OCI-LY1 (cell line): ENCODE data around the gene FBXO15.

ENCODE experiments used
- H2AFZ ChIP-seq: fragments of 200-600 bp; sonication (generic), shearing (Covaris generic); 2 replicates; pipeline ENCODE4 v1.6.0; 2014; ENCODE audit warnings: antibody characterized with exemption, mild to moderate bottlenecking, low read length
- H3F3A ChIP-seq: fragments of 200-600 bp; sonication (generic), shearing (Covaris generic); 2 replicates; pipeline ENCODE4 v1.6.0; 2014; ENCODE audit warnings: mild to moderate bottlenecking, antibody characterized with exemption, low read length, moderate library complexity; ENCODE audit not compliant: insufficient read depth
- H3K27ac ChIP-seq: fragments of 200-600 bp; sonication (generic); 2 replicates; pipeline ENCODE4 v1.5.1; 2014; ENCODE audit warnings: low read length, mixed run types, mild to moderate bottlenecking, low read depth; ENCODE audit not compliant: poor library complexity, severe bottlenecking
- H3K27me3 ChIP-seq: fragments of 200-600 bp; sonication (generic); 2 replicates; pipeline ENCODE4 v1.6.0; 2014; ENCODE audit warnings: antibody characterized with exemption, mild to moderate bottlenecking, low read length, moderate library complexity; ENCODE audit not compliant: insufficient read depth
- H3K36me3 ChIP-seq: fragments of 200-600 bp; sonication (generic); 2 replicates; pipeline ENCODE4 v1.6.1; 2014; ENCODE audit warnings: mild to moderate bottlenecking, antibody characterized with exemption, low read length, moderate library complexity, mixed read lengths; ENCODE audit not compliant: insufficient read depth
- H3K4me1 ChIP-seq: fragments of 200-600 bp; sonication (generic); 2 replicates; pipeline ENCODE4 v1.5.1; 2014; ENCODE audit warnings: mild to moderate bottlenecking, low read length, moderate library complexity; ENCODE audit not compliant: insufficient read depth, severe bottlenecking
- H3K4me2 ChIP-seq: fragments of 200-600 bp; sonication (generic), shearing (Covaris generic); 2 replicates; pipeline ENCODE4 v1.6.1; 2014; ENCODE audit warnings: low read length
- H3K4me3 ChIP-seq: fragments of 200-600 bp; sonication (generic); 2 replicates; pipeline ENCODE4 v1.5.1; 2014; ENCODE audit warnings: low read length, low read depth, mild to moderate bottlenecking, mixed read lengths; ENCODE audit not compliant: poor library complexity, severe bottlenecking
- H3K79me2 ChIP-seq: fragments of 200-600 bp; shearing (Covaris generic); 2 replicates; pipeline ENCODE4 v1.6.1; 2016; ENCODE audit warnings: mixed run types, low read length, mixed read lengths; ENCODE audit not compliant: insufficient read depth
- H3K9ac ChIP-seq: fragments of 200-600 bp; sonication (generic), shearing (Covaris generic); 2 replicates; pipeline ENCODE4 v1.6.1; 2014; ENCODE audit warnings: mild to moderate bottlenecking, low read length, mixed read lengths
- H3K9me2 ChIP-seq: fragments of 200-600 bp; sonication (generic), shearing (Covaris generic); 2 replicates; pipeline ENCODE4 v1.6.1; 2014; ENCODE audit warnings: low read depth, mild to moderate bottlenecking, low read length, mixed read lengths
- H3K9me3 ChIP-seq: fragments of 200-600 bp; shearing (Covaris generic); 2 replicates; pipeline ENCODE4 v1.6.1; 2014; ENCODE audit warnings: low read length, mixed read lengths
- H4K20me1 ChIP-seq: fragments of 200-600 bp; sonication (generic), shearing (Covaris generic); 2 replicates; pipeline ENCODE4 v1.6.0; 2016; ENCODE audit warnings: mild to moderate bottlenecking, low read length; ENCODE audit not compliant: insufficient read depth
- EZH2 ChIP-seq: fragments of 200-600 bp; sonication (generic), shearing (Covaris generic); IDR thresholded peaks from 2 replicates; pipeline ENCODE4 v1.8.0; 2017; ENCODE audit warnings: borderline replicate concordance, mixed run types, mild to moderate bottlenecking, antibody characterized with exemption, low read length, moderate library complexity, mixed read lengths
- TF ChIP-seq, protein P1 (sequence below): fragments of 200-600 bp; sonication (generic), shearing (Covaris generic); IDR thresholded peaks from 2 replicates; pipeline ENCODE4 v1.5.1; 2017; ENCODE audit warnings: mild to moderate bottlenecking, antibody characterized with exemption, low read length, moderate library complexity, mixed read lengths

FBXO15 gene

DNA sequence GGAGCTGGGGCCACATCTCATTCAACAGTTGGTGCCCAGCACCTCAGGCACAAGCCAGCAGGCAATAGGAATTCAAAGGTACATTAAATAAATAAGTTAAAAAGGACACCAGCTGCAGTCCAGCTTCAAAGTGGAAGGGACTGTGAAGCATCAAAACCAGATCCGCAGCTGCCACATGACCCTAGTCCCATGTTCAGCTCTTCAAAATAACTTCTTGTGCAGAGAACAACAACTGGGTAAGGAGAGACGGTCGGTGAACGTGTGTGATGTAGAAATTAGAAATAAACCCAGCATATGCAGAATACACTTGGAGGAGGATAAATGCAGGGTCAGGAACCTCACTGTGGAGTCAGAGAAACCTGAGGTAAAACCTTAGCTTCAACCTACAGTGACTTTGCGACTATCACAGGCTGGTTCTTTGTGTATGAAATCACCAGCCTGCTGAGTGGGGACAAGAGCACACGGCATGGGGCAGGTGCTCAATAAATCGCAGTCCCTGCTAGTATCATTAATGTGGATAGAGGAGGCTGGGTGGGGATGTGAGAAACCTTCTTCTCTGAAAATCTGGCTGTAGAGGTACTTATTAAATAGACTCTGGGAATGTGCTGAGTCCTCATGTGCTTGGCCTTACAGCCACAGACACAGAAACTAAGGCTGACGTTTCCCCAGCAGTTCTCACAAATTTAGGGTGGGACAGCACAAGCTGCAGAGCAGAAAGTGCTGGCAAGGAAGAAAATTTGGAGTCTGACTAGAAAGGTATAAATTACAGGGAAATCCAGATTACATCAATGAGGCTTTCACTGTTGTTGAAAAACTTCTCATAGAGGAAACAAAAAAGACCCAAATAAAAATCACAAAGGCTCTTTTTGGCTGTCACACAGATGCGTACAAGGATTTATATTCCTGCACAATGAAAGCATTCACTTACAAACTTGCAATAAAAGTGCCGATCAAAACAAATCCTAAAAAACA lies 20.7 kb downstream of the FBXO15 start:
- no peaks in the 10 kb centered on the region for H3K9me3 ChIP-seq
- no peak overlapping the region for H3K4me3 ChIP-seq
- H3K9ac ChIP-seq = no peak overlapping the region
- H3K27me3 ChIP-seq = no peaks in the 10 kb centered on the region
- TF ChIP-seq, protein P1, sequence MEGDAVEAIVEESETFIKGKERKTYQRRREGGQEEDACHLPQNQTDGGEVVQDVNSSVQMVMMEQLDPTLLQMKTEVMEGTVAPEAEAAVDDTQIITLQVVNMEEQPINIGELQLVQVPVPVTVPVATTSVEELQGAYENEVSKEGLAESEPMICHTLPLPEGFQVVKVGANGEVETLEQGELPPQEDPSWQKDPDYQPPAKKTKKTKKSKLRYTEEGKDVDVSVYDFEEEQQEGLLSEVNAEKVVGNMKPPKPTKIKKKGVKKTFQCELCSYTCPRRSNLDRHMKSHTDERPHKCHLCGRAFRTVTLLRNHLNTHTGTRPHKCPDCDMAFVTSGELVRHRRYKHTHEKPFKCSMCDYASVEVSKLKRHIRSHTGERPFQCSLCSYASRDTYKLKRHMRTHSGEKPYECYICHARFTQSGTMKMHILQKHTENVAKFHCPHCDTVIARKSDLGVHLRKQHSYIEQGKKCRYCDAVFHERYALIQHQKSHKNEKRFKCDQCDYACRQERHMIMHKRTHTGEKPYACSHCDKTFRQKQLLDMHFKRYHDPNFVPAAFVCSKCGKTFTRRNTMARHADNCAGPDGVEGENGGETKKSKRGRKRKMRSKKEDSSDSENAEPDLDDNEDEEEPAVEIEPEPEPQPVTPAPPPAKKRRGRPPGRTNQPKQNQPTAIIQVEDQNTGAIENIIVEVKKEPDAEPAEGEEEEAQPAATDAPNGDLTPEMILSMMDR = no peak
- no peak for TF ChIP-seq EZH2
- no peak overlapping the region for H3K27ac ChIP-seq
- H3K36me3 ChIP-seq = no peaks in the 10 kb centered on the region
- H3F3A ChIP-seq = no peaks in the 10 kb centered on the region
- H2AFZ ChIP-seq = no peak overlapping the region
- H3K79me2 ChIP-seq = no peaks in the 10 kb centered on the region
- H3K9me2 ChIP-seq = no peaks in the 10 kb centered on the region
- H4K20me1 ChIP-seq = no peaks in the 10 kb centered on the region
- H3K4me2 ChIP-seq = no peak overlapping the region
- H3K4me1 ChIP-seq = no peaks in the 10 kb centered on the region

DNA sequence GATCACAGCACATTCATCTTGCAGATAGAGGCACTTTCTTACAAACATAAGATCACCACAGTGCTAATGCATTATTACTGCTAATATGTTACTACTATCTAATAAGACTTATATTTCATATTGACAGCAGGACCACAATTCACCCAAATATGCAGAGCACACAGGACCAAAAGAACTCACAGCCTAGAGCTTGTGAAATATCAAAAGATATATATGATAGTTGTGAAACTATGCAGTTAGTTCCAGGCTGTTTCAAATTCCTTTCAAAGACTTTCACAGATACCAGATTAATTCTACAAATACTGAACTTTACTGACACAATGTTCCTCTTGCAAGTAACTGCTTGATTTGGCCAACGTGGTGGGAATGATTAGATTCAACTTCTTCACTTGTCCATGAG lies 23.0 kb downstream of the FBXO15 start:
- no peak for TF ChIP-seq EZH2
- TF ChIP-seq, protein P1 = no peak
- no peak overlapping the region for H3K27ac ChIP-seq

DNA sequence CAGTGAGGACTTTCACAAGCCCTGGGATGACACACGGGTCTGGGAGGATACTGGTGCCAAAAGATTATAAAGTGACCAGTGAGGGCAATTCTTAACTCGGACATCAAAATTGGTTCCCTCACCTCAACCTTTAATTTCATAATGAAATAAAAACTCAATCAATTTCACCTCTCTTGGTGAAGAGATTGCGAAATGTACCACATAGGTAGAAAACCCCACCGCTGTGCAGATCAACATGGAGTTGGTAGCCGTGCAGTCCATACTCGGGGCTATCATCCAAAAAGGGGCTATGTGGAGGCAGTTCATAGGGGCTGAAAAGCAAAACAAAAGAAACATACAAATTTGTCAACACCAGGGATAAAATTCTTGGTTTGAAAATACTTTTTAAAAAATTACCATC lies 24.4 kb downstream of the FBXO15 start:
- Histone ChIP-seq H3K9me2 (no peaks in the 10 kb centered on the region), H3K4me3 (no peak overlapping the region), H3K27me3 (no peaks in the 10 kb centered on the region; the same call in 1 of the 2 replicates)

More for the DNA sequence above, 23.0 kb downstream of the FBXO15 start:
- no peak overlapping the region for H3K4me3 ChIP-seq
- no peak overlapping the region for H2AFZ ChIP-seq
- H3F3A ChIP-seq = no peaks in the 10 kb centered on the region
- H3K9me2 ChIP-seq = no peaks in the 10 kb centered on the region
- H3K4me1 ChIP-seq = no peaks in the 10 kb centered on the region
- H4K20me1 ChIP-seq = no peaks in the 10 kb centered on the region
- no peak overlapping the region for H3K9ac ChIP-seq
- no peaks in the 10 kb centered on the region for H3K9me3 ChIP-seq
- H3K4me2 ChIP-seq = no peak overlapping the region
- H3K79me2 ChIP-seq = no peaks in the 10 kb centered on the region
- no peaks in the 10 kb centered on the region for H3K36me3 ChIP-seq
- H3K27me3 ChIP-seq = no peaks in the 10 kb centered on the region; the same call in 1 of the 2 replicates

More for the DNA sequence above, 24.4 kb downstream of the FBXO15 start:
- no peaks in the 10 kb centered on the region for H3K36me3 ChIP-seq
- no peaks in the 10 kb centered on the region for H3F3A ChIP-seq
- H3K4me2 ChIP-seq = no peak overlapping the region
- H2AFZ ChIP-seq = no peak overlapping the region
- H3K79me2 ChIP-seq = no peaks in the 10 kb centered on the region
- no peak overlapping the region for H3K27ac ChIP-seq
- H4K20me1 ChIP-seq = no peaks in the 10 kb centered on the region
- no peaks in the 10 kb centered on the region for H3K9me3 ChIP-seq
- no peaks in the 10 kb centered on the region for H3K4me1 ChIP-seq
- TF ChIP-seq, protein P1 = no peak
- TF ChIP-seq EZH2 = no peak
- no peak overlapping the region for H3K9ac ChIP-seq
